Stomach (tissue), 9 donors: ENCODE measurements around the gene SLC12A3. TPM values are rescaled to one million over a fixed set of nuclear protein-coding genes. Genes with fewer than 3 reads are reported as not detected.

Experiments used
- DNase-seq, 2 donors: peaks; one replicate each; pipeline versions ENCODE4 v3.0.0 to v3.0.0-alpha.2; 2013 to 2019
- H3K27ac ChIP-seq, 5 donors: fragments of 200-600 bp in 4 of 5; sonication (generic) in 4 of 5; one replicate each; pipeline ENCODE4 v1.5.1; 2013 to 2019; ENCODE audit warnings: mild to moderate bottlenecking in 1 of 5, moderate library complexity in 1 of 5
- H3K27me3 ChIP-seq, 3 donors: fragments of 200-600 bp; sonication (generic); one replicate each; pipeline ENCODE4 v1.5.1; 2017 to 2019; ENCODE audit warnings: mixed run types in 1 of 3
- H3K36me3 ChIP-seq, 4 donors: fragments of 200-600 bp; sonication (generic); 1 replicate in 3 of 4; 2 replicates in 1 of 4; pipeline ENCODE4 v1.5.1; 2016 to 2019
- H3K4me1 ChIP-seq, 4 donors: fragments of 200-600 bp; sonication (generic); one replicate each; pipeline ENCODE4 v1.5.1; 2016 to 2019
- H3K4me3 ChIP-seq, 4 donors: fragments of 200-600 bp; sonication (generic) in 3 of 4; one replicate each; pipeline ENCODE4 v1.5.1; 2016 to 2019; ENCODE audit warnings: mild to moderate bottlenecking in 1 of 4
- H3K9me3 ChIP-seq, 4 donors: fragments of 200-600 bp; sonication (generic); one replicate each; pipeline ENCODE4 v1.5.1; 2016 to 2019
- EP300 ChIP-seq: sonication (generic); formaldehyde crosslinking; IDR thresholded peaks from one replicate; pipeline ENCODE4 v1.6.1; 2017; ENCODE audit warnings: antibody characterized with exemption
- POLR2A ChIP-seq, 4 donors: fragments of 450-650 bp; IDR thresholded peaks; one replicate each; pipeline ENCODE4 v1.6.1; 2016; ENCODE audit warnings: antibody characterized with exemption in 4 of 4, control low read depth in 2 of 4, mild to moderate bottlenecking in 1 of 4, moderate library complexity in 1 of 4
- POLR2AphosphoS5 ChIP-seq, 3 donors: sonication (generic); formaldehyde crosslinking; IDR thresholded peaks; one replicate each; pipeline ENCODE4 v1.6.1; 2016; ENCODE audit warnings: antibody characterized with exemption in 3 of 3
- WGBS, 5 donors: extraction: QIAGEN DNeasy Blood & Tissue Kit in 3 of 5; methylation state at CpG; one replicate each; pipeline versions ENCODE4 v1.1.5 to v1.1.7; 2013 to 2018; 5-methylcytosine and 5-hydroxymethylcytosine counted together
- intact Hi-C: fragments of 100-400 bp; cut with DNase I; formaldehyde crosslinking; loops from one replicate; pipeline ENCODE4 v1.15.1; 2023; ENCODE audit warnings: low total_unique reads
- polyA plus RNA-seq, 3 donors: library from polyadenylated mRNA; stranded (reverse); fragments of 200-250 nt; gene quantifications; one replicate each; pipeline ENCODE4 v1.2.3, GENCODE V29; 2013
- total RNA-seq, 5 donors: library from RNA; depleted of rRNA; stranded (reverse); fragments of >200 nt; gene quantifications; one replicate each; pipeline versions ENCODE4 v1.1.0 to v1.2.3, GENCODE V29; 2014 to 2016
- TF ChIP-seq, protein P1 (sequence below), 7 experiments: fragments of 450-650 bp in 4 of 7; fragments of 200-600 bp in 3 of 7; sonication (generic) in 3 of 7; IDR thresholded peaks; one replicate each; pipeline ENCODE4 v1.5.1; 2016 to 2019; ENCODE audit warnings: antibody characterized with exemption in 7 of 7, control low read depth in 2 of 7, mild to moderate bottlenecking in 1 of 7
- donor health status: healthy with polysubstance abuse.
- donor health status: Bipolar disorder and iron deficiency.
- donor health status: healthy.

SLC12A3 gene
- total and polyA plus RNA-seq, 8 donors: 0.10 to 0.12 TPM; not detected in 6

- intact Hi-C loops: no loop called here
- Histone ChIP-seq H3K4me1 (peaks cover 0 to 11% (median 9%) of the 10 kb centered on the region in 4 donors), H3K27me3 (no peaks in the 10 kb centered on the region), H3K27ac (no peak overlapping the region), H3K36me3 (no peaks in the 10 kb centered on the region), H3K9me3 (no peaks in the 10 kb centered on the region), H3K4me3 (no peak overlapping the region)
- no peak for DNase-seq
- TF ChIP-seq POLR2AphosphoS5 (IDR thresholded peaks at IDR 0.05): no peak
- no peak for TF ChIP-seq POLR2A (IDR thresholded peaks at IDR 0.05)
- TF ChIP-seq EP300: no peak
- TF ChIP-seq, protein P1, sequence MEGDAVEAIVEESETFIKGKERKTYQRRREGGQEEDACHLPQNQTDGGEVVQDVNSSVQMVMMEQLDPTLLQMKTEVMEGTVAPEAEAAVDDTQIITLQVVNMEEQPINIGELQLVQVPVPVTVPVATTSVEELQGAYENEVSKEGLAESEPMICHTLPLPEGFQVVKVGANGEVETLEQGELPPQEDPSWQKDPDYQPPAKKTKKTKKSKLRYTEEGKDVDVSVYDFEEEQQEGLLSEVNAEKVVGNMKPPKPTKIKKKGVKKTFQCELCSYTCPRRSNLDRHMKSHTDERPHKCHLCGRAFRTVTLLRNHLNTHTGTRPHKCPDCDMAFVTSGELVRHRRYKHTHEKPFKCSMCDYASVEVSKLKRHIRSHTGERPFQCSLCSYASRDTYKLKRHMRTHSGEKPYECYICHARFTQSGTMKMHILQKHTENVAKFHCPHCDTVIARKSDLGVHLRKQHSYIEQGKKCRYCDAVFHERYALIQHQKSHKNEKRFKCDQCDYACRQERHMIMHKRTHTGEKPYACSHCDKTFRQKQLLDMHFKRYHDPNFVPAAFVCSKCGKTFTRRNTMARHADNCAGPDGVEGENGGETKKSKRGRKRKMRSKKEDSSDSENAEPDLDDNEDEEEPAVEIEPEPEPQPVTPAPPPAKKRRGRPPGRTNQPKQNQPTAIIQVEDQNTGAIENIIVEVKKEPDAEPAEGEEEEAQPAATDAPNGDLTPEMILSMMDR (IDR thresholded peaks at IDR 0.05): no peak
- 94 to 97% (median 96%) methylated on average over 10 to 14 of the region's 14 CpGs for WGBS, 5 donors
Measured at GRCh38 chr16:56870276-56870888, 5.4 kb downstream of the SLC12A3 start.

GRCh38 chr16:56871172-56871593 is 6.2 kb downstream of the SLC12A3 start:
- Histone ChIP-seq H3K9me3 (no peaks in the 10 kb centered on the region), H3K27ac (no peak overlapping the region), H3K4me1 (peaks cover 0 to 11% (median 9%) of the 10 kb centered on the region in 4 donors), H3K4me3 (no peak overlapping the region), H3K27me3 (no peaks in the 10 kb centered on the region), H3K36me3 (no peaks in the 10 kb centered on the region)
- TF ChIP-seq, protein P1 (IDR thresholded peaks at IDR 0.05): no peak
- no peak for TF ChIP-seq POLR2A (IDR thresholded peaks at IDR 0.05)
- no peak for TF ChIP-seq POLR2AphosphoS5 (IDR thresholded peaks at IDR 0.05)
- TF ChIP-seq EP300: no peak
- intact Hi-C loops: no loop called here
- DNase-seq: peak; percentile 42 to 46
- 53 to 76% (median 68%) methylated on average over 7 of the region's 7 CpGs for WGBS, 5 donors

DNA sequence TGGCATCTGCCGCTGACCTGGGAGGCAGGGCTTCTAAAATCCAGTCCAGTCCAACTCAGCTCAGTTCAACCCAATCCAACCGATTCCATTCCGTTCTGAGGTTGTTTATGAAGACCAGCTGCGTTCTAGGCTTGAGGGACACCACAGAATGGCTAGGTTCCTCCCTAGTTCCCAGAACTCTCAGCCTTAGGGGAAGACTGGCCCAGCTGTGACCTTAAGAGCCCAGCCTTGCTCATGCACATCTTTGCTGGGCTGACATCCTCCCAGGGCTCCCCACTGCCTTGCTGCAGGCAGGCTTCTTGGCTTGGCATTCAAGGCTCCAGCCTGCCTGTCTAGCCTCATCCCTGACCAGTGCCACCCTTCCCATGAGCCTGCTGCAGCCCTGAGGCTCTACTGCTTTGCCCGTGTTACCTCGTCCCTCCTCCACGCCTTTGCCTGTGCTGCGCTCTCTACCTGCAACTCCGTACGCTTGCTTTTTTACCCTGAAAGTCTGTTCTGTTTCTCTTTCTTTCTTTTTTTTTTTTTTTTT is 7.9 kb downstream of the SLC12A3 start:
- TF ChIP-seq EP300 (no peak), POLR2A (IDR thresholded peaks at IDR 0.05) (no peak), POLR2AphosphoS5 (IDR thresholded peaks at IDR 0.05) (no peak)
- TF ChIP-seq, protein P1 (IDR thresholded peaks at IDR 0.05): no peak
- WGBS, 5 donors: 79 to 90% (median 86%) methylated on average over 10 of the region's 10 CpGs
- no peak for DNase-seq
- H3K36me3 ChIP-seq: no peaks in the 10 kb centered on the region
- intact Hi-C loops: no loop called here
- no peaks in the 10 kb centered on the region for H3K27me3 ChIP-seq
- H3K9me3 ChIP-seq: no peaks in the 10 kb centered on the region
- no peak overlapping the region for H3K4me3 ChIP-seq
- H3K4me1 ChIP-seq: no peaks in the 10 kb centered on the region
- no peak overlapping the region for H3K27ac ChIP-seq

DNA sequence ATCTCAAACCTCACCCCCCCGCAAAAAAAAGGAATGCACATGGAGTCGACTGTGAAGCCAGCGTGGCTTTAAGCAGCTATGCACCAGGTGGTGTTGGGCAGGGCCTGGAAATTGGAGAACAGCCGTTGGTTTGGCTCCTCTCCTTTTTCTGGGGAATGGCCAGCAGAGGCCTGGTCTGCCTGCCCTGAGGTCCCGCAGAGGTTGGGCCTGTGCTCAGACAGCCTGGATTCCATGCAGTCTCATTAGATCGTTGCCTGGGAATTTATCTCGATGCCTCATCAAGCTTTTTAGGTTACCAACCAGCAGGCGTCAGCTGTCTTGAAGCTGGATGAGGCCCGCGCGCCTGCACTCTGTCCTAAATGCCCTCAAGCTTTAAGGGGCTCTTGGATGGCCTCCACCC is 9.8 kb downstream of the SLC12A3 start:
- intact Hi-C loops: no loop called here
- no peaks in the 10 kb centered on the region for H3K36me3 ChIP-seq
- no peak overlapping the region for H3K27ac ChIP-seq
- H3K4me1 ChIP-seq: no peaks in the 10 kb centered on the region
- no peaks in the 10 kb centered on the region for H3K27me3 ChIP-seq
- no peak for DNase-seq
- no peak for TF ChIP-seq POLR2A (IDR thresholded peaks at IDR 0.05)
- TF ChIP-seq, protein P1 (IDR thresholded peaks at IDR 0.05): no peak
- no peak for TF ChIP-seq EP300
- TF ChIP-seq POLR2AphosphoS5 (IDR thresholded peaks at IDR 0.05): no peak
- H3K9me3 ChIP-seq: no peaks in the 10 kb centered on the region
- no peak overlapping the region for H3K4me3 ChIP-seq
- WGBS, 5 donors: 57 to 74% (median 68%) methylated on average over 9 to 11 of the region's 11 CpGs
